HG02763 (cell line): ENCODE results near the gene LRRC53.

Source experiments
- ATAC-seq: cut with Tn5 transposase; IDR thresholded peaks from one replicate; pipeline ENCODE4 v1.9.1; 2021; ENCODE audit warnings: mild to moderate bottlenecking, moderate library complexity; ENCODE audit not compliant: unreplicated experiment

Gene LRRC53

GRCh38 chr1:74434321-74434720 lies 78.1 kb downstream of the LRRC53 start:
- no peak for ATAC-seq

- ATAC-seq = no peak
Observed at GRCh38 chr1:74432325-74432724, 80.1 kb downstream of the LRRC53 start.

- no peak for ATAC-seq
Observed at GRCh38 chr1:74431531-74431930, 80.9 kb downstream of the LRRC53 start.

- no peak for ATAC-seq
Observed at GRCh38 chr1:74430342-74430934, 82.0 kb downstream of the LRRC53 start.

GRCh38 chr1:74429580-74429979 lies 82.8 kb downstream of the LRRC53 start:
- ATAC-seq = no peak

GRCh38 chr1:74427681-74428080 lies 84.7 kb downstream of the LRRC53 start:
- no peak for ATAC-seq

GRCh38 chr1:74426208-74426937 lies 86.0 kb downstream of the LRRC53 start:
- no peak for ATAC-seq

GRCh38 chr1:74425676-74426075 lies 86.7 kb downstream of the LRRC53 start:
- ATAC-seq = no peak

- ATAC-seq = no peak
Observed at GRCh38 chr1:74423471-74423870, 88.9 kb downstream of the LRRC53 start.

- no peak for ATAC-seq
Observed at GRCh38 chr1:74422421-74423292, 89.8 kb downstream of the LRRC53 start.

- ATAC-seq = no peak
Observed at GRCh38 chr1:74420467-74420866, 91.9 kb downstream of the LRRC53 start.
